ENCODE results near the gene TRIL.
A peak's percentile ranks its signal among the peaks of the same experiment; 100 is the strongest.

- TF ChIP-seq CTCF (IDR thresholded peaks at IDR 0.05) (peak in 5 of 7 experiments; percentile 70 to 80 (median 77)), POLR2A (IDR thresholded peaks at IDR 0.05) (no peak), POLR2AphosphoS5 (IDR thresholded peaks at IDR 0.05) (peak in 2 of 3 donors; percentile 10 to 47)
These were observed 31.1 kb downstream of the TRIL start for GRCh38 chr7:28926871-28927597.

Data from stomach (tissue), 4 donors.